Measurements from ENCODE around the gene AIP.

AIP gene

DNA sequence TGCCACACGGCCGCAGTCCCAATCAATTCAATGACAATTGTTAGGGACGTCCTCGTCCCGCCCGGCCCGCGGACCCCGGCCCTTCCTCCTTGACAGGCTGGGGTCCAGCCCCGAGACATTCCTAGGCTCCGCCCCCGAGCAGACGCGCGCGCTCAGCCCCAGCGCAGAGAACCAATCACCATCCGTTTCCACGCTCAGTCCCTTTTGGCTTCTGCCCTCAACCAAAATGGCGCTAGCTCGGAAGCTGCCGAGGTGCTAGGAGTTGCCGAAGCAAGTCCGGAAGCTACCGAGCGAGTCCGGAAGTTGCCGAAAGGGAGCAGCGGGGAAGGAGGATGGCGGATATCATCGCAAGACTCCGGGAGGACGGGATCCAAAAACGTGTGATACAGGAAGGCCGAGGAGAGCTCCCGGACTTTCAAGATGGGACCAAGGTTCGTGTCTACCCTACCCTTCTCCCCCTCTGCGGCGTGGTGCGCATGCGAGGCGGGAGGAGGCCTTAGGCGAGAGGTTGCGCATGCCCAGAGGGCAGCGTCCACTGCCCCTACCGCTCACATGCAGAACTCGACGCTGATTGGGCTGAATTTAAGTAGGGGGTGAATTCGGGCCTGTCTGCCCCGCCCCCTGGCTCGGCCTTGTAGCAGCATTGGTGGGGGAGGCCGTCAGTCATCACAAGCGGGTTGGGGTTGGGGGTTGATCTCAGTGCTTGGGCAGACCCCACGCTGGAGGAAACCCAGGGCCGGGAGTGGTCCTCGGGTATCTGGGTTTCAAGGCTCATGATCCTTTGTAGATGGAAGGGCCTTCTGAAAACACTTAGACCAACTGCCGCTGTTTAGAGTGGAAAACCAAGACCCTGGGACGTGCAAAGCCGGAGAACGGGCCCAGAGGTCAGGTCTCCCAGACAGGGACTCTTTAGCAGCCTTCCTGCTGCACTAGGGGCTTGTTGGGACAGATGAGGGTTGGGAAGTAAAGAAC is at the start of gene AIP:
Gene AIP, plus strand, starts transcription at position 200 of the 972 bp plus-strand sequence. Its CDS starts 133 bp downstream, at position 333.
- peak; percentile 87 to 95 for DNase-seq (ENCODE audit: low read depth in 2 of 2)

DNA sequence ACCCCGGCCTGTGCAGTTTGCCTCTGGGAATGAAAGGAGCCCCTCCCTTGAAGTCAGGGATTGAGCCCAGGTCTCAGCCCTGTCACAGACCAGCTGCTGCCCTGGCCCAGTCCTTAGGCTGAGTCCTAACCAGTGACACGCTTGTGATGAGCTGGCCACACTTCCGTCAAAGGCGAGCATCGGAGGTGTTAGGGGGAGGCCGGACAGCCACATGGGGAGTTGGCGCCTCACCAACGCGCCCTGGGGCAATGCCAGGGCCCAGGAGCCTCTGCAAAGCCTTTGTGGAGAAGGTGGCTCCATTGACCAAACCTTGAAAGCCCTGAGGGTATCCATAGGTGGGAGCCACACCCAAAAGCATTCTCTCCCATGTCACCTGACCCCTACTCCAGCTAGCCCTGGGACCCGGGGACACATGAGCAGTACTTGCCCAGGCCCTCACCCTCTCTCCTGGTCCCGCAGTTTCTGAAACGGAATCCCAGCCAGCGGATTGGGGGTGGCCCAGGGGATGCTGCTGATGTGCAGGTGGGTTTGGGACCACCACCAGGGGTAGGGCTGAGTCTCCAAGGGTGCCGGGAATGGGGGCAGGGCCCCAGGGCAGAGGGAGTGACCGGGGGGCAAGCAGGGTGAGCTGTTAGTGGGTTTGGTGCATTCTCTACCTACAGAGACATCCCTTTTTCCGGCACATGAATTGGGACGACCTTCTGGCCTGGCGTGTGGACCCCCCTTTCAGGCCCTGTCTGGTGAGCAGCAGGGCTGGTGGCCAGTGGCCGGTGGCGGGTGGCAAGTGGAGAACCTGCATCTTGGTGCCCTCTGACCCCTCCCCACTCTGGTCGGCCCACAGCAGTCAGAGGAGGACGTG is 49.1 kb upstream of the AIP start:
- no peak for DNase-seq (ENCODE audit: low read depth in 2 of 2)

DNA sequence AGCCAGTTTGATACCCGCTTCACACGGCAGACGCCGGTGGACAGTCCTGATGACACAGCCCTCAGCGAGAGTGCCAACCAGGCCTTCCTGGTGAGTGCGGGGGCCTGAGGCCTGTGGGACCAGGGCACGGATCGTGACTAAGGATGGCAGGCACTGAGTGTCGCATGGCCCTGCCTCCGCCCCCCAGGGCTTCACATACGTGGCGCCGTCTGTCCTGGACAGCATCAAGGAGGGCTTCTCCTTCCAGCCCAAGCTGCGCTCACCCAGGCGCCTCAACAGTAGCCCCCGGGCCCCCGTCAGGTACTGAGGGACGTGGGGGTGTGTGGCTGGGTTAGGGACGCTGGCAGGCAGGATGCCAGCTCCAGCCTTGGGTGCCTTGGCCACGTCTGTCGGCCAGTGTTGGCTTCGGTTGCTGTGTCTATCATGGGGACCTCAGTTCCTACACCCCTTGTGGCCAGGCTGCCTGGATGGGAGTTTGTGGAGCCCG is 48.4 kb upstream of the AIP start:
- no peak for DNase-seq (ENCODE audit: low read depth in 2 of 2)

GRCh38 chr11:67435031-67435726 is 47.6 kb upstream of the AIP start:
- DNase-seq (ENCODE audit: low read depth in 2 of 2): no peak

DNA sequence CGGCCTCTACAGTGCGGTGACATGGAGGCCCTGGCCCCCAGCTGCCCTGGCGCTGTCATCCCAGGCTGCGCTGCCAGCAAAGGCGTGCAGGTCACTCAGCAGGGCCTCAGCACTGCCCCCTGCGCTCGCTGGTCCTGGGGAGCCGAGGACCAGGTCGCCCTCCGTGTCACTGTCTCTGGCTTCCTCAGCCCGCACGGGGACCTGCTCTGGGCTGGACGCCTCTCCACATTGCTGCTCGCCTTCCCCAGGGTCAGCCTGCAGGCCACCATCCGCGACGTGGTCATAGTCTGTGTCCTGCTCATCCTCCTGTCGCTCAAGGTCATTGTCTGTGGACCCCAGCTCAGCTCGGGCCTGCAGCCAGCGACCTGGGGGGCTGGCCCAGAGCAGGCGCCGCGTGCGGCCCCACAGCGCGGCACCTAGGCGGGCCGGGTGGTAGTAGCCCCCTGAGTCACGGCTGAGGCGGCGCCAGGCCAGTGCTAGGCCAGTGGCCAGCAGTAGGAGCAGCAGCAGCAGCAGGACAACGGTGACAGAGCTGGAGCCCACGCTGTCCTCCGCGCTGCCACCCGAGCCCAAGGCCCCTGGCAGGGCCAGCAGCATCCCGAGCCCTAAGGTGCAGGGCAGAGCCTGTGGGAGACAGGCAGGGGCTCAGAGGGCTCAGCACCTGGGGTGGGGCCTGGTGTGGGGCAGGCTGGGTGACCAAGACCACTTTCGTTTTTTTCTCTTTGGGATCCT is 46.9 kb upstream of the AIP start:
- no peak for DNase-seq (ENCODE audit: low read depth in 2 of 2)

GRCh38 chr11:67436459-67437081 is 46.3 kb upstream of the AIP start:
- DNase-seq (ENCODE audit: low read depth in 2 of 2): peak; percentile 68 to 74

DNA sequence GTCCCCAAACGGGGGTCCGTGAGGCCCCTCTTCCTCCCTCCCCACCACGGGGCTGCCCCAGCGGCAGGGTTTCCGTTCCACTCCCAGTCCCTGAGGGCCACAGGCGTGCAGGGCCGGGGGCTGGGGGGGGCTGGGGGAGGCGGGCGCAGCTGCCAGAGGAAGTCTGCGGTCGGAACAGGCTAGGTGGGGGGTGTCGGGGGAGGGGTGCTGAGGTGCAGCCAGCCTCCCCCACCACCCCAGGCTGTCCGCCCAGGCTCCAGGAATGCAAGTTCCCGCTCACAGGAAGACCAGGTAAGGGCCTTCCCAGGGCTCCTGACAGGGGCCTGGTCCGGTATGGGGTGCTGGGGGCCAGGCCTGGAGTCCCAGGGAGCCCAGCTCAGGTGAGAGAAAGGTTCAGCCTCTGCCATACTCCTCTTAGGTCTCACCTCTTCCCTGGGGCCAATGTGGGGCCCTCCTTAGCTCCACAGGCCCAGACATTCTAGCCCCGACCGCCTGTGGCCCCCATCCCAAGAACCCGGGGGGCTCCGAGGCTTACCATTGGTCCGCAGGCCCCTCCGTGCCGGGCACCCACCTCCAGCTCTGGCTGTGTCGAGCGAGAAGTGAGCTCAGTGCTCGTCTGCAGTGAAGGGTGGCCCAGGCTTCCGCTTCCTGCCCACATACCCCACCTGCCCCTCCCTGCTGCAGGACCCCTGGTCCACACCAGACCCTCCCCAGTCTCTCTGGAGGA is 45.6 kb upstream of the AIP start, which contains the start of gene PTPRCAP:
Gene PTPRCAP, minus strand, starts transcription at position 601 of the 727 bp plus-strand sequence. Its CDS starts 63 bp downstream, at position 538.
- peak in 1 of 2 donors; percentile 63 for DNase-seq (ENCODE audit: low read depth in 2 of 2)

- no peak for DNase-seq (ENCODE audit: low read depth in 2 of 2)
Observed at GRCh38 chr11:67437809-67438157, 45.0 kb upstream of the AIP start.

- DNase-seq (ENCODE audit: low read depth in 2 of 2): peak; percentile 79 to 80
Observed at GRCh38 chr11:67438158-67438902, 44.5 kb upstream of the AIP start.

DNA sequence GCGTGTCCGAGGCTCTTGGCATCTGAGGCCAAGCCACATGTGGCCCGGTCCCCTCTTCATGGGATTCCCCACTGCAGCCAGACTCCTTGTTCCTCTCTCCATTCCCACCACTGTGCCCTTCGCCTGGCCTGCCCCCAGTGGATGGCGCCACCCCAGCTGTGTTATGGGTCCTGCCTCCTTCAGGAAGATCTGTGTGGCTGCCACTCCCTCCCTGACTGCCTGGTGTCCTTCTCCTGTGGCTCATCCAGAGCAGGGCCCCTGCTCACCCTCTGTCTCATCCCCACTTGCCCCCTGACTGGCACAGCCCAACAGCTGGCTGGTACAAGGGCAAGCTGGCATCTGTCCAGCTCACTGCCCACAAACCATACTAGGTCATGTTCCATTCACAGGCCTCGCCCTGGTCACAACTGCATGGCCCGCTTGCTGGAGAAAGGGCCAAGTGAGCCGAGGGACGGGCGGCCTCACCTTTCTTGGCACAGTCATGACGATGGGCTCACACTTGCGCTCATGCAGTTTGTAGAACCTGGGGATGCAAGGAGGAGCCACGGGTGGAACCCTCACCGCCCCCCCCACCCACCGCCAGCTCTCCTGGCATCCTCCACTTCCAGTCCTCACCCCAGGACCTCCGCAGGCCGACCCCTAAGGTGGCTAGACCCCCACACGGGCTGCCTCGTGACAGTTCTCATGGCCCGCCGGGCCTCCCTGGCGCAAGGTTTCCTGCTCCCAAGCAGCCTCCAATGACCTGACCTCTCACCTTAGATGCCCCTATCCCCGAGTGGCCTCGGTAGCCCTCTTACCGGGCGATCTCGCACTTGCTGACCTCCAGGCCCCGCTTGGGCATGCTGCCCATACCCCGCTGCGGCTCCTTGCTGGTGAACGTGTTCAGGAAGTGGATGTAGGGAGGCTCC is 43.3 kb upstream of the AIP start:
- no peak for DNase-seq (ENCODE audit: low read depth in 2 of 2)

DNA sequence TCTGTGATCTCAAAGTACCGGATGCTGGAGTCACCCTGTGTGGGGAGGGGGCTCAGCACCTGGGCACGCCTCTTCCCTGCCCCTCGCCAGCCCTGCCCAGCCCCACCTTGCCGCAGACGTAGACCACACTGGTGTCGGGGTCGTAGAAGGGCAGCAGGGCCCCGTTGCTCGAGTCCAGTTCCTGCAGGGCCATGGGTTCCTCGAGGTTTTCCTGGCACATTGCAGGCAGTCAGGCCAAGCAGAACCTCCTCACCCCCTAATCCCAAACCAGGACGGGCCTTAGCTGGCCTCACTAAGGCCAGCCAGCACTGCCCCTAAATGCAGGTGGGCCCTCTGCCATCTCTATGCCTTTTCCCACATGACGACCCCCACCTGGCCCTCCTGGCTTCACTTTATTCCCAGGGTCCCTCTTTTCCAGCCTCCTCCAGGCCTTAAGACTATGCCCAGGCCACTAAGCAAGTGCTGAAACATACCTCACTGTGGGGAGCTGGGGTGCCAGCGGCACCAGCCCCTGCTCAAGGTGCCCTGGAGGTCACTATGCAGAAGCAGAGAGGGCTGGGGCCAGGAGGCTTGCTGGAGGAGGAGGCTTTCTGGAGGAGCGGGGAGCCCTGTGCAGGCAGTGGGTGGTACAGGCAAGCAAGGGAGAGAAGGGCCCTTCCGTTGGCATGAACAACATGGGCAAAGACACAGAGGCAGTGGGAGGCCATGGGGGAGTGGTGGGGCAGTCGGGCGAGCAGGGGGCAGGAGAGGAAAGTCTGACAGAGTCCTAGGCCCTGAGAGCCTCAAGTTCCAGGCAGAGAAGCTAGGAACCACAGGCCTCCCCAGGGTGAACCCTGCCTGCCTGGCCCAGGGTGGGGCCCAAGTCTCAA is 42.4 kb upstream of the AIP start:
- no peak for DNase-seq (ENCODE audit: low read depth in 2 of 2)

DNA sequence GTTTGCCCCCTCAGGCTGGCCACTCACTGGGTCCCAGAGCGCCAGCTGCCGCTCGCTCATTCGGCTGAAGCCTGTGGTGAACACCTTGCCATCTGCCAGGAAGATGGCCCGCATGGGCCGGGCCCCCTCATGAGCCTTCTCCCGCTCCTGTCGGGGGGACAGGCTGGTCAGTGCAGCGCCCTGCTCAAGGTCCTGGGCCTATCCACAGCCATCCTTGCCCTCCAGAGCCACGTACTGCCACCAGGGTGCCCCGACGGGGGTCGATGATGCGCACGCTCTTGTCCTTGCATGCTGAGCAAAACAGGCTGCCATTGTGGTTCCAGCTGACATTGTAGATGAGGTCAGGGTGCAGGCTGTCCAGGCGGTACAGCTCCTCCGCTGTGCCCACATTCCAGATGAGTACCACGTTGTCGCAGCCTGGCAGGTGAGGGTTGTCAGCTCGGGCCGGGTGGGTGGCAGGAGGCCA is 41.7 kb upstream of the AIP start:
- no peak for DNase-seq (ENCODE audit: low read depth in 2 of 2)

- no peak for DNase-seq (ENCODE audit: low read depth in 2 of 2)
Observed at GRCh38 chr11:67441731-67442351, 41.0 kb upstream of the AIP start.

GRCh38 chr11:67442504-67443404 is 40.1 kb upstream of the AIP start:
- DNase-seq (ENCODE audit: low read depth in 2 of 2): no peak

DNA sequence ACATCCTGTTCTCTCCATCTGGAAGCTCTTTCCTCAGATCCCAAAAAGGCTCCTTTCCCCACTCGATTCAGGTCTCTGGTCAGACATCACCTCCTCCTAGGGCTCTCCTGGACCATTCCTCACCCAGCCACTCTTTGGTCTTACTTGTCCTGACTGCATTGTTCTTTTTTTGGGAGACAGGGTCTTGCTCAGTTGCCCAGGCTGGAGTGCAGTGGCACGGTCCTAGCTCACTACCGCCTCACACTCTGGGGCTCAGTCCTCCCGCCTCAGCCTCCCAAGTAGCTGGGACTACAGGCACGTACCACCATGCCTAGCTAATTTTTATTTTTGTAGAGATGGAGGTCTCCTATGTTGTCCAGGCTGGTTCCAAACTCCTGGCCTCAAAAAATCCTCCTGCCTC is 37.3 kb upstream of the AIP start:
- no peak for DNase-seq (ENCODE audit: low read depth in 2 of 2)
